Measurements from ENCODE around the gene ZNF468.

The ZNF468 gene

DNA sequence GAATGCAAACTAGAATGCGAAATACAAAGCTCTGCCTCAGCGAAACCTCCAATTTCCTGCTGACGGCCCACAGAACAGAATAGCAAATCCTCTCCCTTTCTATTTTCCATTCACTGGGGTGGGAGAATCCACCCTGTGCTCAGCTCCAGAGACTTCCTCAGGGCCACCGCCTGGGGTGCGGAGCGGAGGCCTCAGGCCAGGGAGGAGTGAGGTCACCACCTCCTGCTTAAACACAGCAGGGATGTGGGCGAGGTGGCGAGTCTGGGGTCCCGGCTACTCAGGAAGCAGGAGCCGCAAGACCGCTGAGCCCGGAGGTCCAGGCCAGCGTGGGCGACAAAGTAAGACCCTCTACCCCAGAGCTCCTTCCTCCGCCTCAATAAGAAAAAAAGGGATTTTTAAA lies 40.7 kb upstream of the ZNF468 start:
- Histone ChIP-seq H3K9me3 (ENCODE audit: insufficient read depth, low read length) (no peaks in the 10 kb centered on the region), H3K9me2 (replicated peaks; ENCODE audit: insufficient read depth, low read length) (no peaks in the 10 kb centered on the region), H3K9ac (ENCODE audit: low read length) (no peak overlapping the region), H4K20me1 (ENCODE audit: low read depth, low read length) (no peaks in the 10 kb centered on the region), H3K4me2 (ENCODE audit: low read depth, low read length, poor library complexity, severe bottlenecking) (peak overlapping the region; percentile 26), H3F3A (ENCODE audit: insufficient read depth) (no peaks in the 10 kb centered on the region; the same call in 1 of the 2 replicates), H3K79me2 (ENCODE audit: insufficient read depth, low read length) (peaks cover 41% of the 10 kb centered on the region), H3K27ac (ENCODE audit: low read depth, low read length) (no peak overlapping the region), H3K4me3 (ENCODE audit: insufficient read depth, low read length, poor library complexity, severe bottlenecking) (no peak overlapping the region), H3K36me3 (ENCODE audit: low read length) (no peaks in the 10 kb centered on the region), H2AFZ (ENCODE audit: low read depth, low read length, severe bottlenecking) (peak overlapping the region; percentile 79), H3K27me3 (ENCODE audit: low read length) (no peaks in the 10 kb centered on the region)
- TF ChIP-seq EZH2phosphoT487 (conservative IDR thresholded peaks at IDR 0.05; ENCODE audit: low read length), result no peak
- TF ChIP-seq, protein P1, sequence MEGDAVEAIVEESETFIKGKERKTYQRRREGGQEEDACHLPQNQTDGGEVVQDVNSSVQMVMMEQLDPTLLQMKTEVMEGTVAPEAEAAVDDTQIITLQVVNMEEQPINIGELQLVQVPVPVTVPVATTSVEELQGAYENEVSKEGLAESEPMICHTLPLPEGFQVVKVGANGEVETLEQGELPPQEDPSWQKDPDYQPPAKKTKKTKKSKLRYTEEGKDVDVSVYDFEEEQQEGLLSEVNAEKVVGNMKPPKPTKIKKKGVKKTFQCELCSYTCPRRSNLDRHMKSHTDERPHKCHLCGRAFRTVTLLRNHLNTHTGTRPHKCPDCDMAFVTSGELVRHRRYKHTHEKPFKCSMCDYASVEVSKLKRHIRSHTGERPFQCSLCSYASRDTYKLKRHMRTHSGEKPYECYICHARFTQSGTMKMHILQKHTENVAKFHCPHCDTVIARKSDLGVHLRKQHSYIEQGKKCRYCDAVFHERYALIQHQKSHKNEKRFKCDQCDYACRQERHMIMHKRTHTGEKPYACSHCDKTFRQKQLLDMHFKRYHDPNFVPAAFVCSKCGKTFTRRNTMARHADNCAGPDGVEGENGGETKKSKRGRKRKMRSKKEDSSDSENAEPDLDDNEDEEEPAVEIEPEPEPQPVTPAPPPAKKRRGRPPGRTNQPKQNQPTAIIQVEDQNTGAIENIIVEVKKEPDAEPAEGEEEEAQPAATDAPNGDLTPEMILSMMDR (IDR thresholded peaks at IDR 0.05; ENCODE audit: insufficient read depth, low read length, poor library complexity, severe bottlenecking), result no peak

DNA sequence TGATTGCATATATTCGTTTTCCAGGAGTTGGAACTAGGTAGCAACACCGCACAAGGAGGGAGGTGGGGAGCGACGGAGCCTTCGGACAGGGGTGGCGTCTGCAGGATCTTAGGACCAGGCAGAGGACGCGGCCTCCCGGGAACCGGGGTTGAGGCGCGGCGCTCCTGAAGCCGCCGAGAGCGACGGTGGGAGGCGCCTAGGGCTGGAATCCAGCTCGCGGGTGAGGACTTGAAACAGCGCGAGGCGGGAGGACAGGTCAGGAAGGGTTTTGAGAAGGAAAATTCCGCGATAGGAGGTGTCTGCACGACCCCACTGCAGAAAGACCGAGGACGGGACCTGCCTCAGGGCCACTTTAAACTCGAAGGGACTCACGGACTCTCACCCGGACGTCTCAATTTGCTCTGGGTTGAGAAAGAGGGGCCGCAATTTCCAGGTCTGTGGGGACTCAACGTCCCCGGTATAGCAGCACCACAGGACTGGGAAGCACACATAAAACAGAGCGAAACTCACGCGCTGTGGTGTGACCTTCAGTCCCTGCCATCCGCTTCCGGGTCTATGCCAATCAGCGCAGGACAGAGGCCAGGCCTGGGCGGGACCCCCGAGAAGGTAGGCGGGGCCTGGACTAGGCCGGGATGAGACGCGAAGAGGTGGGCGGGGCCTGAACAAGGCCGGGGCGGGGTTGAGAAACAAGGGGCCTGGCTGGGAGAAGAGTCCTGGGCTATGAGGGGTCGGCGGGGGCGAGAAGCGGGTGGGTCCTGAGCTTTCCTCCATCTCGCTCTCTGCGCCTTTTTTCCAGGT lies 39.9 kb upstream of the ZNF468 start, which contains the start of gene ZNF320:
ZNF320 (minus strand) TSS at position 498 of the 798 bp plus-strand sequence. CDS start 7,380 bp downstream, outside the sequence.
- TF ChIP-seq EZH2phosphoT487 (conservative IDR thresholded peaks at IDR 0.05; ENCODE audit: low read length), result no peak
- TF ChIP-seq, protein P1 (IDR thresholded peaks at IDR 0.05; ENCODE audit: insufficient read depth, low read length, poor library complexity, severe bottlenecking), result no peak
- peak within 1 kb of the TSS; percentile 88 for H3K4me2 ChIP-seq (ENCODE audit: low read depth, low read length, poor library complexity, severe bottlenecking)
- H3F3A ChIP-seq (ENCODE audit: insufficient read depth), result no peaks in the 10 kb centered on the region; the same call in 1 of the 2 replicates
- H4K20me1 ChIP-seq (ENCODE audit: low read depth, low read length), result no peaks in the 10 kb centered on the region
- H3K9me2 ChIP-seq (replicated peaks; ENCODE audit: insufficient read depth, low read length), result no peaks in the 10 kb centered on the region
- H3K4me3 ChIP-seq (ENCODE audit: insufficient read depth, low read length, poor library complexity, severe bottlenecking), result peak within 1 kb of the TSS; percentile 89
- H3K27ac ChIP-seq (ENCODE audit: low read depth, low read length), result peak within 1 kb of the TSS; percentile 66
- H3K36me3 ChIP-seq (ENCODE audit: low read length), result no peaks in the 10 kb centered on the region
- no peaks in the 10 kb centered on the region for H3K27me3 ChIP-seq (ENCODE audit: low read length)
- peak within 1 kb of the TSS; percentile 85 for H2AFZ ChIP-seq (ENCODE audit: low read depth, low read length, severe bottlenecking)
- H3K79me2 ChIP-seq (ENCODE audit: insufficient read depth, low read length), result peaks cover 41% of the 10 kb centered on the region
- no peaks in the 10 kb centered on the region for H3K9me3 ChIP-seq (ENCODE audit: insufficient read depth, low read length)
- H3K9ac ChIP-seq (ENCODE audit: low read length), result peak within 1 kb of the TSS; percentile 94

DNA sequence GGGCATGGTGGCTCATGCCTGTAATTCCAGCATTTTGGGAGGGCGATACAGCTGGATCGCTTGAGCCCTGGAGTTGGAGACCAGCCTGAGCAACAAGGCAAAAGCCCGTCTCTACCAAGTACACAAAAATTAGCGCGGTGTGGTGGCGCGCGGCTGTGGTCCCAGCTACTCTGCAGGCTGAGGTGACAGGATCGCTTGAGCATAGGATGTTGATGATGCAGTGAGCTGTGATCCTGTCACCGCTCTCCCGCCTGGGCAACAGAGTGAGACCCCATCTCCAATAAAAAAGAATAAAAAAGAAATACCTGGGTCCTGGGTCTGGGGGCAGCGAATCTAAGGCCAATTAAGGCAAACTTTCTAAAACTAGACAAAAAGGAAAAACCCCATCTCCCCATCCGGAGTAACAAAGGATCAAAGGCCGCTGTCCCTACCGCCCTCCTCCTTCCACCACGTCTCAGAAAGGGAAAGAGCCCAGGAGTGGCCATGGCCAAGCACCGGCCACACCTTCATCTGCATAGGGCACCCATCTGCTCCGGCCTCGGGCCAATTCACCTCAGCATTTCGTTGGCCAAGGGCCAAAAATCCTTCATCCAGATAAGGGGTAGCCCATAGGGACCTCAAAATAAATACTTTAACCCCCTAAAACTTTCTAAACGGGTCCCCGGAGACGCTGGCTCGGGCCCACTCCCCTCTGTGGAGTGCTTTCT lies 39.2 kb upstream of the ZNF468 start:
- Histone ChIP-seq H3K4me2 (ENCODE audit: low read depth, low read length, poor library complexity, severe bottlenecking) (peak overlapping the region; percentile 88), H2AFZ (ENCODE audit: low read depth, low read length, severe bottlenecking) (peak overlapping the region; percentile 85), H4K20me1 (ENCODE audit: low read depth, low read length) (no peaks in the 10 kb centered on the region), H3K36me3 (ENCODE audit: low read length) (no peaks in the 10 kb centered on the region), H3F3A (ENCODE audit: insufficient read depth) (no peaks in the 10 kb centered on the region; the same call in 1 of the 2 replicates), H3K9ac (ENCODE audit: low read length) (peak overlapping the region; percentile 94), H3K79me2 (ENCODE audit: insufficient read depth, low read length) (peaks cover 41% of the 10 kb centered on the region), H3K27me3 (ENCODE audit: low read length) (no peaks in the 10 kb centered on the region), H3K4me3 (ENCODE audit: insufficient read depth, low read length, poor library complexity, severe bottlenecking) (peak overlapping the region; percentile 89), H3K27ac (ENCODE audit: low read depth, low read length) (peak overlapping the region; percentile 66), H3K9me3 (ENCODE audit: insufficient read depth, low read length) (no peaks in the 10 kb centered on the region), H3K9me2 (replicated peaks; ENCODE audit: insufficient read depth, low read length) (no peaks in the 10 kb centered on the region)
- TF ChIP-seq, protein P1 (IDR thresholded peaks at IDR 0.05; ENCODE audit: insufficient read depth, low read length, poor library complexity, severe bottlenecking), result no peak
- no peak for TF ChIP-seq EZH2phosphoT487 (conservative IDR thresholded peaks at IDR 0.05; ENCODE audit: low read length)
